Stimulated activated CD8-positive, alpha-beta memory T cell treated with anti-CD3 and anti-CD28 coated beads, Interleukin-12 subunit alpha, Interleukin-12 subunit beta, amount 100 ng/mL, for 1 hour (primary cell): ENCODE results near the gene STS.

Experiments
- DNase-seq: peaks from one replicate; pipeline ENCODE4 v3.0.0-alpha.2; 2020; ENCODE audit warnings: low read depth

Gene STS

GRCh38 chrX:7147413-7147977, at the start of gene STS:
Gene STS (plus strand): TSS chrX:7147712. CDS start chrX:7253200, 105,488 bp downstream.
- DNase-seq, result no peak

- DNase-seq, result no peak
Measured at GRCh38 chrX:7100022-7100421, 47.5 kb upstream of the STS start.

- DNase-seq, result no peak
Measured at GRCh38 chrX:7102119-7102518, 45.4 kb upstream of the STS start.

- no peak for DNase-seq
Measured at GRCh38 chrX:7106649-7107048, 40.9 kb upstream of the STS start.

GRCh38 chrX:7108030-7108429, 39.5 kb upstream of the STS start:
- no peak for DNase-seq

GRCh38 chrX:7109049-7109531, 38.4 kb upstream of the STS start:
- no peak for DNase-seq

- no peak for DNase-seq
Measured at GRCh38 chrX:7109838-7110793, 37.4 kb upstream of the STS start.

- DNase-seq, result no peak
Measured at GRCh38 chrX:7110821-7111276, 36.7 kb upstream of the STS start.

- DNase-seq, result no peak
Measured at GRCh38 chrX:7111518-7111917, 36.0 kb upstream of the STS start.

GRCh38 chrX:7112071-7112470, 35.4 kb upstream of the STS start:
- DNase-seq, result no peak

- no peak for DNase-seq
Measured at GRCh38 chrX:7115557-7115956, 32.0 kb upstream of the STS start.

- DNase-seq, result no peak
Measured at GRCh38 chrX:7116081-7116480, 31.4 kb upstream of the STS start.

- DNase-seq, result no peak
Measured at GRCh38 chrX:7117587-7117986, 29.9 kb upstream of the STS start.

GRCh38 chrX:7119950-7120877, 27.3 kb upstream of the STS start:
- DNase-seq, result no peak

- DNase-seq, result no peak
Measured at GRCh38 chrX:7120878-7121219, 26.7 kb upstream of the STS start.

GRCh38 chrX:7127056-7127455, 20.5 kb upstream of the STS start:
- DNase-seq, result no peak

- no peak for DNase-seq
Measured at GRCh38 chrX:7131621-7132020, 15.9 kb upstream of the STS start.

- DNase-seq, result no peak
Measured at GRCh38 chrX:7132335-7133049, 15.0 kb upstream of the STS start.

- no peak for DNase-seq
Measured at GRCh38 chrX:7133050-7133440, 14.5 kb upstream of the STS start.

GRCh38 chrX:7134981-7135380, 12.5 kb upstream of the STS start:
- DNase-seq, result no peak

- DNase-seq, result no peak
Measured at GRCh38 chrX:7139202-7140081, 8.1 kb upstream of the STS start.
